ENCODE data around the gene CGB7. TPM values are rescaled to one million over a fixed set of nuclear protein-coding genes. Genes with fewer than 3 reads are reported as not detected.
A peak's percentile ranks its signal among the peaks of the same experiment; 100 is the strongest.

Gene CGB7
- total and polyA plus RNA-seq, 9 of the 15 experiments (the other 6 are each of a cell fraction or from before 2014, with no cell fraction given): not detected

DNA sequence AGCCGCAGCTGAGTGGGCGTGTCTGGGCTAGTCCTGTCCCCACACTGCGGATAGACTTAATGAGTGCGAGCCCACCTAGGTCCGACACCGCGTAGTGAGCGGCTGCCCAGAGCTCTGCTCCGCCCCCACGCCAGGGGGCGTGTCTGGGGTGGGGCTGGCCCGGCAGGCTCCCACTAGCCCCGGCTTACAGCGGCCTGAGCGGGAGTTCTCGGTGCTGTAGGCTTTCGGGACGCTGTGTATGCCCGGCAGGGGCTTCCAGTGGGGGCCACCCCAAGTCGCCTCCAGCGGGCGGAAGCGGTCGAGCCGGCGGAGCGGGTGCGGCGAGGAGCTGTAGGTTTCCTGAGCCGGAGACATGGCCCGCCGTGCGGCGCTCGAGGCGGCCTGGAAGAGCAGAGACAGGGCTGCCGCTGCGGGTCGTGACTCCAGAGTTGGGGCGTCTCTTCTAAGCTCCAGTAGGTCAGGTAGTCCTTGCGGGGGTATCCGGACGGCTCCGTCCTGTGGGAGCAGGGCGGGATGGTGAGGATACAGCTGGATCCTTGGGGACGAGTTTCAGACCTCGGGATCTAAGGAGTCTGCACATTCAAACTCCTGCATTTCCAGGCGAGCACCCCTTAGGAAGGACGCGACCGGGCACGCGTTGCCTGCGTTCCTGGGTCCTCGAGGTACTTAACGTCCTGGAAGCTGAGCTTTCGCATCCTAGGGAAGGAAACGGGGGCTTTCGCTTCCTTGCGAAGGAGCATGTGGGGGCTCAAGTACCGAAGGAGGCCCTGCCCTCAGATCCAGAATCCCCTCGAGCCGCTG is 1.2 kb downstream of the CGB7 start (continued):
- TF ChIP-seq, protein P1, sequence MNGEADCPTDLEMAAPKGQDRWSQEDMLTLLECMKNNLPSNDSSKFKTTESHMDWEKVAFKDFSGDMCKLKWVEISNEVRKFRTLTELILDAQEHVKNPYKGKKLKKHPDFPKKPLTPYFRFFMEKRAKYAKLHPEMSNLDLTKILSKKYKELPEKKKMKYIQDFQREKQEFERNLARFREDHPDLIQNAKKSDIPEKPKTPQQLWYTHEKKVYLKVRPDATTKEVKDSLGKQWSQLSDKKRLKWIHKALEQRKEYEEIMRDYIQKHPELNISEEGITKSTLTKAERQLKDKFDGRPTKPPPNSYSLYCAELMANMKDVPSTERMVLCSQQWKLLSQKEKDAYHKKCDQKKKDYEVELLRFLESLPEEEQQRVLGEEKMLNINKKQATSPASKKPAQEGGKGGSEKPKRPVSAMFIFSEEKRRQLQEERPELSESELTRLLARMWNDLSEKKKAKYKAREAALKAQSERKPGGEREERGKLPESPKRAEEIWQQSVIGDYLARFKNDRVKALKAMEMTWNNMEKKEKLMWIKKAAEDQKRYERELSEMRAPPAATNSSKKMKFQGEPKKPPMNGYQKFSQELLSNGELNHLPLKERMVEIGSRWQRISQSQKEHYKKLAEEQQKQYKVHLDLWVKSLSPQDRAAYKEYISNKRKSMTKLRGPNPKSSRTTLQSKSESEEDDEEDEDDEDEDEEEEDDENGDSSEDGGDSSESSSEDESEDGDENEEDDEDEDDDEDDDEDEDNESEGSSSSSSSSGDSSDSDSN (IDR thresholded peaks at IDR 0.05; ENCODE audit: borderline replicate concordance in 1 of 2, low read depth in 2 of 2, low read length in 2 of 2): 0 out of 4 replicates have a peak, but pooled peaks of 1 of the 2 experiments have one; percentile 71
- no peak for TF ChIP-seq TFAM (CRISPR knock-in tag; conservative IDR thresholded peaks at IDR 0.05)
- TF ChIP-seq ZNF146 (CRISPR knock-in tag; IDR thresholded peaks at IDR 0.05; ENCODE audit: unreplicated experiment): no peak
- peak in 1 of 3 experiments; percentile 5 for TF ChIP-seq YY1 (IDR thresholded peaks at IDR 0.05; ENCODE audit: borderline replicate concordance in 1 of 3, control insufficient read depth in 1 of 3, extremely low read depth in 1 of 3, insufficient read depth in 3 of 3, insufficient read length in 1 of 3, insufficient replicate concordance in 2 of 3, low read depth in 1 of 3, low read length in 2 of 3)
- 0 out of 2 replicates have a peak, but pooled peaks have one; percentile 30 for TF ChIP-seq GABPB1 (CRISPR knock-in tag; IDR thresholded peaks at IDR 0.05)
- no peak for TF ChIP-seq FOS (IDR thresholded peaks at IDR 0.05; ENCODE audit: extremely low read depth, insufficient read length)
- TF ChIP-seq TOE1 (IDR thresholded peaks at IDR 0.05; ENCODE audit: borderline replicate concordance): no peak
- TF ChIP-seq TOE1 (CRISPR knock-in tag; IDR thresholded peaks at IDR 0.05; ENCODE audit: borderline replicate concordance, low read depth): no peak
- TF ChIP-seq CHD2 (IDR thresholded peaks at IDR 0.05; ENCODE audit: low read depth, low read length): no peak
- no peak for TF ChIP-seq ZNF408 (CRISPR knock-in tag; IDR thresholded peaks at IDR 0.05; ENCODE audit: low read depth)
- no peak for TF ChIP-seq MYBL2 (IDR thresholded peaks at IDR 0.05; ENCODE audit: low read depth)
- TF ChIP-seq MYBL2 (CRISPR knock-in tag; IDR thresholded peaks at IDR 0.05; ENCODE audit: borderline replicate concordance): no peak
- no peak for TF ChIP-seq FIP1L1 (IDR thresholded peaks at IDR 0.05; ENCODE audit: low read depth, low read length, poor library complexity, severe bottlenecking)
- no peak for TF ChIP-seq ZNF184 (CRISPR knock-in tag; IDR thresholded peaks at IDR 0.05)
- no peak for TF ChIP-seq PCBP2 (IDR thresholded peaks at IDR 0.05; ENCODE audit: low read depth, low read length, poor library complexity, severe bottlenecking)
- TF ChIP-seq ZNF121 (CRISPR knock-in tag; conservative IDR thresholded peaks at IDR 0.05): no peak
- no peak for TF ChIP-seq ZNF175 (CRISPR knock-in tag; IDR thresholded peaks at IDR 0.05; ENCODE audit: low read depth)
- TF ChIP-seq ZBTB1 (CRISPR knock-in tag; IDR thresholded peaks at IDR 0.05; ENCODE audit: borderline replicate concordance, low read depth): no peak
- TF ChIP-seq ZNF165 (CRISPR knock-in tag; IDR thresholded peaks at IDR 0.05; ENCODE audit: borderline replicate concordance): no peak
- TF ChIP-seq, protein P2, sequence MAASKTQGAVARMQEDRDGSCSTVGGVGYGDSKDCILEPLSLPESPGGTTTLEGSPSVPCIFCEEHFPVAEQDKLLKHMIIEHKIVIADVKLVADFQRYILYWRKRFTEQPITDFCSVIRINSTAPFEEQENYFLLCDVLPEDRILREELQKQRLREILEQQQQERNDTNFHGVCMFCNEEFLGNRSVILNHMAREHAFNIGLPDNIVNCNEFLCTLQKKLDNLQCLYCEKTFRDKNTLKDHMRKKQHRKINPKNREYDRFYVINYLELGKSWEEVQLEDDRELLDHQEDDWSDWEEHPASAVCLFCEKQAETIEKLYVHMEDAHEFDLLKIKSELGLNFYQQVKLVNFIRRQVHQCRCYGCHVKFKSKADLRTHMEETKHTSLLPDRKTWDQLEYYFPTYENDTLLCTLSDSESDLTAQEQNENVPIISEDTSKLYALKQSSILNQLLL (CRISPR knock-in tag; IDR thresholded peaks at IDR 0.05; ENCODE audit: borderline replicate concordance): no peak
- TF ChIP-seq ZNF778 (CRISPR knock-in tag; IDR thresholded peaks at IDR 0.05): no peak
- no peak for TF ChIP-seq POLR3G (IDR thresholded peaks at IDR 0.05; ENCODE audit: extremely low read depth, insufficient read length, insufficient replicate concordance)
- no peak for TF ChIP-seq ASH1L (IDR thresholded peaks at IDR 0.05; ENCODE audit: borderline replicate concordance, low read depth, partially characterized antibody)
- no peak for TF ChIP-seq ELF1 (tag; IDR thresholded peaks at IDR 0.05)
